ENCODE results near the gene THADA.

- no peak for TF ChIP-seq CTCF (IDR thresholded peaks at IDR 0.05; ENCODE audit: low read depth, low read length, poor library complexity, severe bottlenecking)
- TF ChIP-seq EZH2phosphoT487 (IDR thresholded peaks at IDR 0.05; ENCODE audit: borderline replicate concordance, low read length), result no peak
These were observed 127.9 kb downstream of the THADA start for GRCh38 chr2:43467891-43468290.

Data from DOHH2 (cell line).